OCI-LY7 (cell line): Measurements from ENCODE around the gene EGFL7.

ENCODE experiments used
- EZH2phosphoT487 ChIP-seq: fragments of 200-600 bp; sonication (generic); IDR thresholded peaks from 2 replicates; pipeline ENCODE4 v1.6.1; 2018; ENCODE audit warnings: low read depth, borderline replicate concordance, mild to moderate bottlenecking, mixed run types, antibody characterized with exemption, low read length, moderate library complexity, mixed read lengths
- TF ChIP-seq, protein P1 (sequence below): fragments of 200-600 bp; sonication (generic); conservative IDR thresholded peaks from 2 replicates; pipeline ENCODE4 v1.5.1; 2014; ENCODE audit warnings: mild to moderate bottlenecking, antibody characterized with exemption, low read length, moderate library complexity, mixed read lengths

DNA sequence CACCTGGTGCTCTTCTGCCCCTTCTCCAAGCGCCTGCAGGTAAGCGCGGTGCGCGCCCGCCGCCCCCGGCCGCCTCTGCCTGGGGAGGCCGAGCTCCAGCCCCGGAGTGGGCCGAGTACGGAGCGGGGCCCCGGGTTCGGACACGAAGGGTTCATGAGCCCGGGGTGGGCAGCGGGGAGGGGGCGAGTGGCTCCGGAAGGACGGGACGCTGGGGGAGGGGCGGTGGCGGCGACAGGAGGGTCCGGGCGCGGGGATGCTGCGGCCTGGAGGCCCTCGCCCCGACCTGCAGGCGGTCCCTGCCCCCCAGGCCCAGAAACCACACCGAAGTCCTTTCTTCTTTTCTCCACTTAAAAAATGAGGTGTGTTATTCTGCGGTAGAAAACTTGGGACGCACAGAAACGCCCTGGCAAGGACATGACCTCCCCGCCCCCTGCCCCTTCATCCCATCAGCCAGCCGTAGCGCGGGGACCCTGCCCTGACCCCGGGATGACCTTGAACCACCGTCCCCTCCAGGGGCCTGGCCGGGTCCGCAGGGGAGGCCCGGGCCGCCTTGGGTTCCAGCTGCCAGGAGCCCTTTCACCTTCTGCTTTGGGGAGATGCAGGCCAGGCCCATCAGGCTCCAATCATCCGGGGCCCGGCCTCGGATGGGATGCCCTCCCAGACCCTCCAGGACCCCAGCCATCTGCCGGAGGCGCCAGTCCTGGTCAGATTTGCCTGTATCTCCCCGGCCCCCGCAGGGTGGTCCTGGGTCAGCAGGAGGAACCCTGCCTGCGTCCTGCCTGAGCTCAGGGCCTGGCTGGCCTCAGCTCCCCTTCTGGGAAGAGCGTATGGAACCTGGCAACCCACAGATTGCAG, 50.2 kb downstream of the EGFL7 start:
- TF ChIP-seq, protein P1, sequence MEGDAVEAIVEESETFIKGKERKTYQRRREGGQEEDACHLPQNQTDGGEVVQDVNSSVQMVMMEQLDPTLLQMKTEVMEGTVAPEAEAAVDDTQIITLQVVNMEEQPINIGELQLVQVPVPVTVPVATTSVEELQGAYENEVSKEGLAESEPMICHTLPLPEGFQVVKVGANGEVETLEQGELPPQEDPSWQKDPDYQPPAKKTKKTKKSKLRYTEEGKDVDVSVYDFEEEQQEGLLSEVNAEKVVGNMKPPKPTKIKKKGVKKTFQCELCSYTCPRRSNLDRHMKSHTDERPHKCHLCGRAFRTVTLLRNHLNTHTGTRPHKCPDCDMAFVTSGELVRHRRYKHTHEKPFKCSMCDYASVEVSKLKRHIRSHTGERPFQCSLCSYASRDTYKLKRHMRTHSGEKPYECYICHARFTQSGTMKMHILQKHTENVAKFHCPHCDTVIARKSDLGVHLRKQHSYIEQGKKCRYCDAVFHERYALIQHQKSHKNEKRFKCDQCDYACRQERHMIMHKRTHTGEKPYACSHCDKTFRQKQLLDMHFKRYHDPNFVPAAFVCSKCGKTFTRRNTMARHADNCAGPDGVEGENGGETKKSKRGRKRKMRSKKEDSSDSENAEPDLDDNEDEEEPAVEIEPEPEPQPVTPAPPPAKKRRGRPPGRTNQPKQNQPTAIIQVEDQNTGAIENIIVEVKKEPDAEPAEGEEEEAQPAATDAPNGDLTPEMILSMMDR: no peak
- no peak for TF ChIP-seq EZH2phosphoT487
